Loucy (cell line): ENCODE results near the gene SLC46A3.
A peak's percentile ranks its signal among the peaks of the same experiment; 100 is the strongest.

Source experiments
- H2AFZ ChIP-seq: fragments of 200-600 bp; sonication (generic); 2 replicates; pipeline ENCODE4 v1.6.0; 2016; ENCODE audit warnings: antibody characterized with exemption, mild to moderate bottlenecking, low read length, moderate library complexity
- H3F3A ChIP-seq: fragments of 200-600 bp; 2 replicates; pipeline ENCODE4 v1.6.0; 2016; ENCODE audit warnings: antibody characterized with exemption, low read depth, mild to moderate bottlenecking
- H3K27me3 ChIP-seq: fragments of 200-600 bp; sonication (generic); 2 replicates; pipeline ENCODE4 v1.6.1; 2014; ENCODE audit warnings: low read length, mild to moderate bottlenecking; ENCODE audit not compliant: insufficient read depth, poor library complexity, severe bottlenecking
- H3K36me3 ChIP-seq: fragments of 200-600 bp; sonication (generic); 2 replicates; pipeline ENCODE4 v1.6.1; 2016; ENCODE audit warnings: low read length; ENCODE audit not compliant: insufficient read depth
- H3K4me1 ChIP-seq: fragments of 200-600 bp; sonication (generic); 2 replicates; pipeline ENCODE4 v1.5.1; 2014; ENCODE audit warnings: low read length, mild to moderate bottlenecking; ENCODE audit not compliant: insufficient read depth, poor library complexity, severe bottlenecking
- H3K4me2 ChIP-seq: fragments of 200-600 bp; sonication (generic); 2 replicates; pipeline ENCODE4 v1.6.0; 2014; ENCODE audit warnings: antibody characterized with exemption, low read length, low read depth, mild to moderate bottlenecking; ENCODE audit not compliant: poor library complexity, severe bottlenecking
- H3K4me3 ChIP-seq: fragments of 200-600 bp; sonication (generic); 2 replicates; pipeline ENCODE4 v1.5.1; 2014; ENCODE audit warnings: low read length, mild to moderate bottlenecking, mixed read lengths; ENCODE audit not compliant: poor library complexity, severe bottlenecking
- H3K79me2 ChIP-seq: fragments of 200-600 bp; sonication (generic); 2 replicates; pipeline ENCODE4 v1.6.1; 2014; ENCODE audit warnings: low read length; ENCODE audit not compliant: insufficient read depth
- H3K9ac ChIP-seq: fragments of 200-600 bp; sonication (generic); 2 replicates; pipeline ENCODE4 v1.6.0; 2014; ENCODE audit warnings: mild to moderate bottlenecking, low read depth, low read length, moderate library complexity; ENCODE audit not compliant: poor library complexity, severe bottlenecking
- H3K9me2 ChIP-seq: fragments of 200-600 bp; sonication (generic); replicated peaks from 2 replicates; pipeline ENCODE4 v1.6.1; 2016; ENCODE audit warnings: low read depth, low read length, mixed read lengths
- H3K9me3 ChIP-seq: fragments of 200-600 bp; sonication (generic); 2 replicates; pipeline ENCODE4 v1.6.1; 2014; ENCODE audit warnings: mild to moderate bottlenecking, antibody characterized with exemption, low read length, low read depth; ENCODE audit not compliant: insufficient read depth
- H4K20me1 ChIP-seq: fragments of 200-600 bp; sonication (generic); 2 replicates; pipeline ENCODE4 v1.6.0; 2014; ENCODE audit warnings: antibody characterized with exemption, low read length, mild to moderate bottlenecking; ENCODE audit not compliant: insufficient read depth, poor library complexity, severe bottlenecking
- EZH2phosphoT487 ChIP-seq: fragments of 200-600 bp; IDR thresholded peaks from 2 replicates; pipeline ENCODE4 v1.6.1; 2018; ENCODE audit warnings: antibody characterized with exemption, mild to moderate bottlenecking, moderate library complexity, borderline replicate concordance
- TF ChIP-seq, protein P1 (sequence below): fragments of 200-600 bp; sonication (generic); conservative IDR thresholded peaks from 2 replicates; pipeline ENCODE4 v1.5.1; 2014; ENCODE audit warnings: mild to moderate bottlenecking, antibody characterized with exemption, low read length

Gene SLC46A3

GRCh38 chr13:28725046-28725610, 6.4 kb upstream of the SLC46A3 start:
- H3K27me3 ChIP-seq, result no peaks in the 10 kb centered on the region
- no peaks in the 10 kb centered on the region for H3K36me3 ChIP-seq
- H3K9ac ChIP-seq, result no peak overlapping the region
- no peak overlapping the region for H3K4me3 ChIP-seq
- H4K20me1 ChIP-seq, result no peaks in the 10 kb centered on the region
- no peaks in the 10 kb centered on the region for H3K9me3 ChIP-seq
- H3K9me2 ChIP-seq, result no peaks in the 10 kb centered on the region
- no peaks in the 10 kb centered on the region for H3K79me2 ChIP-seq
- H3F3A ChIP-seq, result no peaks in the 10 kb centered on the region
- no peak for TF ChIP-seq EZH2phosphoT487
- TF ChIP-seq, protein P1, sequence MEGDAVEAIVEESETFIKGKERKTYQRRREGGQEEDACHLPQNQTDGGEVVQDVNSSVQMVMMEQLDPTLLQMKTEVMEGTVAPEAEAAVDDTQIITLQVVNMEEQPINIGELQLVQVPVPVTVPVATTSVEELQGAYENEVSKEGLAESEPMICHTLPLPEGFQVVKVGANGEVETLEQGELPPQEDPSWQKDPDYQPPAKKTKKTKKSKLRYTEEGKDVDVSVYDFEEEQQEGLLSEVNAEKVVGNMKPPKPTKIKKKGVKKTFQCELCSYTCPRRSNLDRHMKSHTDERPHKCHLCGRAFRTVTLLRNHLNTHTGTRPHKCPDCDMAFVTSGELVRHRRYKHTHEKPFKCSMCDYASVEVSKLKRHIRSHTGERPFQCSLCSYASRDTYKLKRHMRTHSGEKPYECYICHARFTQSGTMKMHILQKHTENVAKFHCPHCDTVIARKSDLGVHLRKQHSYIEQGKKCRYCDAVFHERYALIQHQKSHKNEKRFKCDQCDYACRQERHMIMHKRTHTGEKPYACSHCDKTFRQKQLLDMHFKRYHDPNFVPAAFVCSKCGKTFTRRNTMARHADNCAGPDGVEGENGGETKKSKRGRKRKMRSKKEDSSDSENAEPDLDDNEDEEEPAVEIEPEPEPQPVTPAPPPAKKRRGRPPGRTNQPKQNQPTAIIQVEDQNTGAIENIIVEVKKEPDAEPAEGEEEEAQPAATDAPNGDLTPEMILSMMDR, result no peak
- no peak overlapping the region for H3K4me2 ChIP-seq
- H3K4me1 ChIP-seq, result no peaks in the 10 kb centered on the region
- no peak overlapping the region for H2AFZ ChIP-seq

DNA sequence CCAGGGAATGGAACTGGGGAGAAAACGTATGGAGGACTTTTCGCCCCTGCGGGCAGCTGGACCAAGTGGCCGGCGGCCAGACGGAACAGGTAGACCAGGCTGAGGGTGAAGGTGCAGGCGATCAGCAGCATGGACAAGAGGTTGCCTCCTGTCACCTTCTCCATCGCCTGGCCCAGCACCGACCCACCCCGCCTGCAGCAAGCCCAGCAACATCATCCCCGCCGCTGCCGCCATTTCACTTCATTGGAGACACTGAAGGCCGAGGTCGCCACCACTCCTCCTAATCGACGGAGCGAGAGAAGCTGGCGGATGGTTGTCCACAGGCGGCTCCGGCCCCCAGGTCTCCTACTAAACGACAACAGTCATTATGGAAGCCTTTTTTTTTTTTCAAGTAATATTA, 5.0 kb upstream of the SLC46A3 start:
- Histone ChIP-seq H3K9me2 (no peaks in the 10 kb centered on the region), H4K20me1 (no peaks in the 10 kb centered on the region), H2AFZ (no peak overlapping the region), H3K9me3 (no peaks in the 10 kb centered on the region), H3K4me2 (no peak overlapping the region), H3K79me2 (no peaks in the 10 kb centered on the region), H3K27me3 (no peaks in the 10 kb centered on the region), H3K36me3 (no peaks in the 10 kb centered on the region), H3F3A (no peaks in the 10 kb centered on the region), H3K4me1 (peaks cover 8% of the 10 kb centered on the region), H3K9ac (no peak overlapping the region), H3K4me3 (no peak overlapping the region)
- TF ChIP-seq, protein P1, result no peak
- no peak for TF ChIP-seq EZH2phosphoT487

DNA sequence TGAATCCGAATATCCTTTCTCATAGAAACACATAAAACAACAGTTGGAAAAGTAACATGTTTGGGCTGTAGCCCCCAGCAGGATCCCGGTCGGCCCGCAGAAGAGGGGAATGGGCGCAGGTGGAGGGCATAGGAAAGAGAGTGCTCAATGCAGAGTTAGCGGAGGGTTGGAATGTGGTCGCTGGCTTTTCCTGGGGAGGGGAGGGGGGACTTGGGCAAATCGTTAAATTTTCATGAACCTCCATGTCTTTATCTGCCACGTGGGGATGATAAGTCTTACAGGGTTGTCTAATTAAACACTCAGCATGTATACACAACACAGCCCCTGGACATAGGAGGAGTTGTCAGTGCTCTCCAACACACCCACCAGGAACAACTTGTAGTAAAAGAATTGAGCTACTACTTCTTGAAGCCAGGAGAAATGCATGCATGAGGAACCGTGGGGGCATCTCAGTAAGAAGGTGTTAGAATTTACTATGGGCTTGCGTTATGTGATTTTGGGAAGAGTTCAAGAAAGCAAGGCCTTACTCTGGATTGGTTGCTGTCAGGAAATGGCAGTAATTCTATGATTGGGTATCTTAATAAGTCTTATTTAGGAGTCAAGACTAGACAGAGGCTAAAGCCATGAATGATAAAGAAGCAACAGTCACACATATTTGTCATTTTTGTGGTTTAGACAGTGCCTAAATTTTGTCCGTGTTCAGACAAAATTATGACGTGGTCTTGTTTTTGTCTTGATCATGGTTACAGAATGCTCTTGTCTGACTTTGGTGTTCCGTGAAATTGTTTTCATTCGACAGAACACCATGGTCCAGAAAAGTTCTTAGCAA, 671 bp upstream of the SLC46A3 start:
- H3K9ac ChIP-seq, result peak overlapping the region; percentile 77

More for the DNA sequence above, 671 bp upstream of the SLC46A3 start:
- Histone ChIP-seq H3K4me3 (peak overlapping the region; percentile 90), H3K79me2 (peaks cover 13% of the 10 kb centered on the region), H3K4me1 (peaks cover 32% of the 10 kb centered on the region), H4K20me1 (no peaks in the 10 kb centered on the region), H3K27me3 (no peaks in the 10 kb centered on the region), H3F3A (no peaks in the 10 kb centered on the region), H3K36me3 (no peaks in the 10 kb centered on the region), H2AFZ (peak overlapping the region; percentile 96), H3K4me2 (peak overlapping the region; percentile 95), H3K9me3 (no peaks in the 10 kb centered on the region), H3K9me2 (no peaks in the 10 kb centered on the region)
- TF ChIP-seq, protein P1, result no peak
- no peak for TF ChIP-seq EZH2phosphoT487
